T-helper 2 cell treated with Interferon-gamma antibody and Interleukin-4, amounts not matched to agents 5 μg/mL and 100 μg/mL, for 36 hours (primary cell): ENCODE results near the gene ENTPD6.

Experiments
- DNase-seq: peaks from one replicate; pipeline ENCODE4 v3.0.0; 2021; ENCODE audit warnings: low spot score
- H3K27ac Mint-ChIP-seq: one replicate; pipeline ENCODE4 v1.8.0; 2021; ENCODE audit warnings: mild to moderate bottlenecking, mixed read lengths
- H3K27me3 Mint-ChIP-seq: one replicate; pipeline ENCODE4 v1.8.0; 2021; ENCODE audit warnings: low read depth, mixed read lengths
- H3K36me3 Mint-ChIP-seq: one replicate; pipeline ENCODE4 v1.8.0; 2021; ENCODE audit warnings: low read depth, mixed read lengths
- H3K4me1 Mint-ChIP-seq: one replicate; pipeline ENCODE4 v1.8.0; 2021; ENCODE audit warnings: low read depth, mixed read lengths
- H3K4me3 Mint-ChIP-seq: one replicate; pipeline ENCODE4 v1.8.0; 2022; ENCODE audit warnings: mild to moderate bottlenecking, moderate library complexity, mixed read lengths
- H3K9me3 Mint-ChIP-seq: one replicate; pipeline ENCODE4 v1.8.0; 2021; ENCODE audit warnings: mixed read lengths

Gene ENTPD6

DNA sequence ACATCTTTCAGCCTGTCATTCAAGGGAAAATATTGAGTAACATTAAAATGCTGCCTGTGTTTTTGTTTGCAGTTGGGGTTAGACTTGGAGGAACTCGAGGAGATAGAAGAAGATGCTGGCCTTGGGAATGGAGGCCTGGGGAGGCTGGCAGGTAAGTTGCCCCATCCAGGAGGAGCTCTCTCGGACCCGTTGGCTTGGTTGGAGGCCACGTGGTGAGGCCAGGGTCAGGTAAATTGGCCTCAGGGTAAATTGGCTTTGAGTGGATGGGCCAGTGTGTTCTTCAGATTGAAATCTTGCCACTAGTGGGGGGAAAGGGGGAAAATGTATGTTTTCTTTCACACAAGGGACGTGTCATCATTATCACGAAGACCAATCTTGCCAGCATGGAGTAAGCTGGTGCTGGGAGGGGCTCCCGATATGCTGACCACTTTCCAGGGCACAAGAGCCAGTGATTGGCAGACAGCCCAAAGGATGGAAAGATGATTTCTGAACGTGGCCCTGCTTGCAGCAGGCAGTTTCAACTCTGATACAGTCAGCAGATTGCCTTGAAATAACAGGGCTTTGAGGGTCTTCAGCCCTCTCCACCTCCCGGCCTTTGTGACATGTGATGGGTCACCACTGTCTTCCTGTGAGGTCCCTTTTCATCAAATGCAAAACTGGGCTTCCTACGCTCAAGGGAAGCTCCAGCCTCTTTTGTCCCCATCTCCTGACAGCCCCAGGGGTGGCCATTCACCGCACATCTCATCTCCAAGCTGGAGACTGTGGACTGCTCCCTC, 73.7 kb downstream of the ENTPD6 start:
- no peaks in the 10 kb centered on the region for H3K4me1 Mint-ChIP-seq
- no peak overlapping the region for H3K27ac Mint-ChIP-seq
- no peak overlapping the region for H3K4me3 Mint-ChIP-seq
- no peak for DNase-seq
- H3K9me3 Mint-ChIP-seq = no peaks in the 10 kb centered on the region
- no peaks in the 10 kb centered on the region for H3K27me3 Mint-ChIP-seq
- H3K36me3 Mint-ChIP-seq = no peaks in the 10 kb centered on the region

DNA sequence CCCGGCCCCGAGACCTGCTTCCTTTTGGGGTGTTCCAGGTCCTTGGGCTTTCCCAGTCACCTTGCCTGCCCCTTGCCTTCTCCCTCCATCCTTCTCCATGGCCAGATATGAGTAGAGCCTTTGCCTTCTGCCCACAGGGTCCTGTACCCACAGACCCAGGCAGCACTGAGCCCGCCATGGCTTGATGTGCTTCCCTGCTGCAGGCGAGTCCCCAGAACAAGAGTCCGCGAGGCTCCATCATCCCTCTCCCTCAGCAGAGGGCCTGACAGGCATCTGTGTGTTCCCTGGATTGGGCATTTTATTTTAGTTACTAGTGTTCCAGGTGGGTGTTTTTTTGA, 74.3 kb downstream of the ENTPD6 start:
- Mint-ChIP-seq H3K27ac (no peak overlapping the region), H3K27me3 (no peaks in the 10 kb centered on the region), H3K36me3 (no peaks in the 10 kb centered on the region), H3K4me1 (no peaks in the 10 kb centered on the region), H3K4me3 (no peak overlapping the region), H3K9me3 (no peaks in the 10 kb centered on the region)
- DNase-seq = no peak

DNA sequence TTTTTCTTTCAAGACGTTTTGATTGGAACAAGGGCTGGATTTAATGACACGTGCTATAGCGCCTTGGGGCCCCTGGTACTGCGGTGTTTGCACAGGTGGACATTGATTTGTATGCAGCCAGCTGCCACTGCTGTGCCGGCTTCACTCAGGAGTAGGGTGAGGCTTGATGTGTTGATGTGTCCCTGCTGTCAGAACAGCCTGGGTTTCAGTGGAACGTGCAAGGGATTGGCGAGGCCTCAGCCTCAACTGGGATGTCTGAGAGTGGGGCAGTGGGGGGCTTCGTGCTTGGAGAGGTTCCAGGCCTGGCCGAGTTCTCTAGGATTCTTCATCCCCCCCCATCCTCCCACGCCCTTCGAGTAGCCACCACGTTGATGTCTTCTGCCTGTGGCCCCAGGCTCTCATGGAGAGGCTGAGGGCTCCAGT, 75.3 kb downstream of the ENTPD6 start:
- Mint-ChIP-seq H3K4me3 (no peak overlapping the region), H3K4me1 (no peaks in the 10 kb centered on the region), H3K27ac (no peak overlapping the region), H3K27me3 (no peaks in the 10 kb centered on the region), H3K9me3 (no peaks in the 10 kb centered on the region), H3K36me3 (no peaks in the 10 kb centered on the region)
- no peak for DNase-seq

DNA sequence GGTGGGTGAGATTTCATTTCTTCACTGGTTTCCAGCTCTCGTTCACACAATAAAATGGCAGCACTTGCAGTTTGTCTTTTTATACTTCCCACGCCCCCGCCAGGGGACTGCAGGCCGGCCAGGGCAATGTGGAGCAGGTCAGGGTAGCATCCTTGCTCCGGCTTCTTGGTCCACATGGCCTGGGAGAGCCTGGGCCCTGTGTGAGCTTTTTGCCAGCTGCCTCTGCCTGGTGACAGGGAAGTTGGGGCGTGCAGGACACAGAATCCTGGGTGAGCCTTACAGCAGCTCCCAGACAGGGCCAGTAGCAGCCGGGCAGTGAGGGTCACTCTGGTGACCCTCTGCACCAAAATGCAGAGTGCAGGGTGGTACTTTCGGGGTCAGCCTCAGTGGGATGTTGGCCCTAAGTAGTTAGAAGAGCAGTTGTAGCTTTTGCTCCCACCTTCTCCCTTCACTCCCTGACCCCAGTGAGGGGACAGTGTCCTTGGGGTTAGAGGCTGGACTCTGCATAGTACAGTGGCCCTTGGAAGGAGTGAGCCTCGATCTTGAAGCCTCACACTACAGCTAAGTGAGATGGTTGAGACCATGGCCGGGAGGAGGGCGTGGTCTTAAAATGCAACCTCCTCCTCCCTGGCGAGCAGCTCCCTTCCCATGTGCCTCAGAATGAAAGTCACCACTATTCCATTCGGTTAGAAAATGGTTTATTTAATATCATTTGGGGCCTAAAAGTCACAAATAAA, 76.1 kb downstream of the ENTPD6 start:
- Mint-ChIP-seq H3K27ac (no peak overlapping the region), H3K36me3 (no peaks in the 10 kb centered on the region)

DNA sequence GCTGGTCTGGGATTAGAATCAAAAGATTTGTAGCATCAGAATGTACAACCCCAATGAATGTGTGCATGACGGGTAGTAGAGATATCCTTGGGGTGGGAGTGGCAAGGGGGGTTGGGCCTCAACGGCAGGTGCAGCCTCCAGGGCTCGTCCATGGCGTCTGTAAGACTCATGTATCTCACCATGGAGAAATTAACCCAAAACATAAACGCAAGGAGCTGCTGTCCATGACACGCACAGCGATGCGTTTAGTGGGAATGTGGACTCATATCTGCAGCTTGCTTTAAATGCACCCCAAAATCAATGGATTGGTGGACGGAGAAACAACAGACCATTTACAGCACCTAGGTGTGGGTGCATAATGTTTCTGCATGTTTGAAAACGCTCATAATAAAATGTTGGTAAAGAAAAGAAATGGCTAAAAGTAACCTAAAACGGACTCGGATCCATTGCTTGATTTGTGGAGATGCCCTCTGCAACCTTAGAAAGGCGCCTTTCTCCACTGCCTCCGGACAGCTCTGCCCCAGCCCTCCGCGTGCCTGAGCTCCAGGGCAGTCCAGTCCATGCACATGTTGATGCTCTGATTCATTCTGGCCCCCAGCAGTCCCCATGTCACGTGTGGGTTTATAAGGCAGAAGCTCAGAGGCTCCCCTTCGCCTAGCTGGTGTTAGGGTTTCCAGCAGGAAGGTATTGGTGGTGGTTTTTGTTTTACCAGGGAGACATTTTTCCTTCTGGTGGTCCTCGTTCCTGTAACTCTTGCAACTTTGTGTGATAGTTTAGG, 76.9 kb downstream of the ENTPD6 start:
- Mint-ChIP-seq H3K27me3 (no peaks in the 10 kb centered on the region), H3K36me3 (peaks cover 2% of the 10 kb centered on the region), H3K4me3 (no peak overlapping the region), H3K4me1 (no peaks in the 10 kb centered on the region), H3K27ac (no peak overlapping the region), H3K9me3 (no peaks in the 10 kb centered on the region)
- no peak for DNase-seq

More for the DNA sequence above, 76.1 kb downstream of the ENTPD6 start:
- no peaks in the 10 kb centered on the region for H3K27me3 Mint-ChIP-seq
- no peaks in the 10 kb centered on the region for H3K4me1 Mint-ChIP-seq
- H3K9me3 Mint-ChIP-seq = no peaks in the 10 kb centered on the region
- no peak for DNase-seq
- H3K4me3 Mint-ChIP-seq = no peak overlapping the region

DNA sequence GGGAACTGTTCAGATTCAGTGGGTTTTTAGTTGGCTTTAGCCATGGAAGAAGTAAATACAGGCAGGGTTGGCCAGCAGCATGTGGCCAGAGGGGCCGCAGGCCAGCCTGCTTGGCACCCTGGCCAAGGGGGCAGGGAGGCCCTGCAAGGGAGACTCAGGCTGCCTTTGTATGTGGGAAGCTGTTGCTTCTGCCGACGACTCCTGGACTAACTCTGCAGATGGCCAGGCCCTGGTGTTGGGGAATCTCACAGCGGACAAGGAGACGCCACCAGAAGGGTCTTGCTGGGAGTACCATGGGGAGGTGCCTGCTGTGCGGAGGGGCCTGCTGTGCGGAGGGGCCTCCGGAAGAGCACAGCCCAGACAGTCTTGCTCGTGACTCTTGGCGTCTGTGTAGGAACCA, 77.5 kb downstream of the ENTPD6 start:
- no peak overlapping the region for H3K4me3 Mint-ChIP-seq
- no peak overlapping the region for H3K27ac Mint-ChIP-seq
- no peak for DNase-seq
- peaks cover 2% of the 10 kb centered on the region for H3K36me3 Mint-ChIP-seq
- no peaks in the 10 kb centered on the region for H3K4me1 Mint-ChIP-seq
- H3K9me3 Mint-ChIP-seq = no peaks in the 10 kb centered on the region
- no peaks in the 10 kb centered on the region for H3K27me3 Mint-ChIP-seq

DNA sequence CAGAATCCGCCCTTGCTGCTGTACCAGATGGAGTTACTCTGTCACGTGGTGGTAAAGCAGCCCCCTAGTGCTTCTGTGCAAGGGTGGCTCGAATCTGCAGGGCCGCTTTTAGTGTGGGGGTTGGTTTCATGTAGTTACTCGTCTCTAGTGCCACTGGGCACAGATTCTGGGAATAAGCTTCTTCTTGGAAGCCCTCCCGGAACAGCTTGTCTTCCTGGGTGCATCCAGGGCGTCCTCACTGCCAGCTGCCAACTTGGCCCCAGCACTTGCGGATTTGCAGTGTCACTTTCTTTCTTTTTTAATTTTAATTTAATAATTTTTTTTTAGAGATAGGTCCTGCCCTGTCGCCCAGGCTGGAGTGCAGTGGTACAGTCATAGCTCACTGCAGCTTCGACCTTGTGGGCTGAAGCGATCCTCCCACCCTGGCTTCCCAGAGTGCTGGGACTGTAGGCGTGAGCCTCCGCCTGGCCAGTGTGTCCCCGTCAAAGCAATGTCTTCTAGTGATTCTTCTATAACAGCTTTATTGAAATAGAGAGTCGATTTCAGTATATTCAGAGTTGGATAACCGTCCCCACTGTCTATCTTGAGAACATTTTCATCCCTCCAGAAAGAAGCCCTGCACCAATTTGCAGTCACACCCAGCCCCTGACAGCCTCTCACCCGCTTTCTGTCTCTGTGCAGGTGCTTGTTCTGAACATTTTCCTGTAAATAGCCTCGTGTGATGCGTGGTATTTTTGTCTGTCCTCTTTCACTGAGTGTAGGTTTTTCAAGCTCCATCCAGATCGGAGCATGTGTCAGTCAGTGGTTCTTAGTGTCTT, 78.2 kb downstream of the ENTPD6 start:
- no peak overlapping the region for H3K4me3 Mint-ChIP-seq
- H3K4me1 Mint-ChIP-seq = no peaks in the 10 kb centered on the region
- no peaks in the 10 kb centered on the region for H3K27me3 Mint-ChIP-seq
- no peaks in the 10 kb centered on the region for H3K9me3 Mint-ChIP-seq
- H3K36me3 Mint-ChIP-seq = peaks cover 2% of the 10 kb centered on the region
- DNase-seq = no peak
- H3K27ac Mint-ChIP-seq = no peak overlapping the region

DNA sequence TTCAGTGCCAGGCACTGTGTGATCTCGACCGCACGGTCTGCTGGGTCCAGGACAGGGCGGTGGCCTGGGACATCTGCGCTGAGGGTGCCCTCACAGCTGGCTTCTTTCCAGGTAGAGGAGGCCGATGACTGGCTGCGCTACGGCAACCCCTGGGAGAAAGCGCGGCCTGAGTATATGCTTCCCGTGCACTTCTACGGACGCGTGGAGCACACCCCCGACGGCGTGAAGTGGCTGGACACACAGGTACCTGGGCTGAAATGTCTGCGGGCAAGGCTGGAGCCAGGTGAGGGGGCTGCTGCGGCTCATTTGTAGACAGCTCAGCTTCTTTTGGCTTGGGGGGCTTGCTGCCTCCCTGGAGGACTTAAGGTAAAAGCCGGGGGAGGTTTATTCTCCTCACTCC, 79.0 kb downstream of the ENTPD6 start:
- no peaks in the 10 kb centered on the region for H3K4me1 Mint-ChIP-seq
- no peaks in the 10 kb centered on the region for H3K27me3 Mint-ChIP-seq
- no peak overlapping the region for H3K27ac Mint-ChIP-seq
- H3K36me3 Mint-ChIP-seq = peaks cover 2% of the 10 kb centered on the region
- H3K9me3 Mint-ChIP-seq = no peaks in the 10 kb centered on the region
- DNase-seq = no peak
- no peak overlapping the region for H3K4me3 Mint-ChIP-seq

DNA sequence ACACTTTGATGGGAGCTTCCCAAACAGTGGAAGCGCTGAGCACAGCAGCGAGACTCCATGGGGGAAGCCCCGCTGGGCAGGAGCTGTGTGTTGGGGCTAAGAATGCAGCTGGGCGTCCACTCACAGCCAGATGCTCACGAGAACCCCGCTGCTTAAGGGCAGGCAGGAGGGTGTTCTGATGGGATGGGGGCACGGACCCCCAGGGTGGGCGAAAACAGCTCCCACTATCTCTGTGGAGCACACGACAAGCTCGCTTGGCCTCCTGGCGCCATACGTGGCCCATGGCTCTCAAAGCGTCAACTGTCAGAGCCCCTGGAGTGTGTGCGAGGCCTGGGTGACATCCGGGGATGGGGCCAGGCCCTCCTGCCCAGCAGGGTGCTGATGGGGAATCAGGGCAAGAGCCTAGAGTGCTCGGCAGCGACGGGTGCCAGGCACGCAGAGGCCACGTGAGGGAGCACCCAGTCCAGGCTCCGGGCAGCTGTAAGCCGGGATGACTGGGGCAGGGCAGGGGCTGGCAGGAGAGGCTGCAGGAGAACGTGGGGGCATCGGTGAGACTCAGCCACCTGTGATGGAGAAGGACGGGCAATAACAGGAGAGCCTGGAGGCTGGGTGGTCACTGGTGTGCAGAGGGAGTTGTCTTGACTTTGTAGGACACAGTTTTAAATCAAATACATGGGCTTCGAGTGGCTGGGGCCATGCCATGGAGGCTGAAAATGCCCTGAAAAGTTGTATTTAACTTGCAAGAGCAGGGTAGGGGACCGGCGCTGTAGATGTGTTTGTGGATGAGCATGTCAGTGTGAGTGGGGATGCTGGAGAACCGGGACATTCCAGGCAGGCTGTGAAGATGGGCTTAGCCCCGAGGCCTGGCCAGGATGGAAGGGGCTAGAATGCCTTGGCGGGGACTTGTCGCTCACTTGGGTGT, 79.6 kb downstream of the ENTPD6 start:
- Mint-ChIP-seq H3K27me3 (no peaks in the 10 kb centered on the region), H3K27ac (no peak overlapping the region), H3K36me3 (peaks cover 2% of the 10 kb centered on the region), H3K4me1 (no peaks in the 10 kb centered on the region), H3K4me3 (no peak overlapping the region), H3K9me3 (no peaks in the 10 kb centered on the region)
- DNase-seq = no peak

DNA sequence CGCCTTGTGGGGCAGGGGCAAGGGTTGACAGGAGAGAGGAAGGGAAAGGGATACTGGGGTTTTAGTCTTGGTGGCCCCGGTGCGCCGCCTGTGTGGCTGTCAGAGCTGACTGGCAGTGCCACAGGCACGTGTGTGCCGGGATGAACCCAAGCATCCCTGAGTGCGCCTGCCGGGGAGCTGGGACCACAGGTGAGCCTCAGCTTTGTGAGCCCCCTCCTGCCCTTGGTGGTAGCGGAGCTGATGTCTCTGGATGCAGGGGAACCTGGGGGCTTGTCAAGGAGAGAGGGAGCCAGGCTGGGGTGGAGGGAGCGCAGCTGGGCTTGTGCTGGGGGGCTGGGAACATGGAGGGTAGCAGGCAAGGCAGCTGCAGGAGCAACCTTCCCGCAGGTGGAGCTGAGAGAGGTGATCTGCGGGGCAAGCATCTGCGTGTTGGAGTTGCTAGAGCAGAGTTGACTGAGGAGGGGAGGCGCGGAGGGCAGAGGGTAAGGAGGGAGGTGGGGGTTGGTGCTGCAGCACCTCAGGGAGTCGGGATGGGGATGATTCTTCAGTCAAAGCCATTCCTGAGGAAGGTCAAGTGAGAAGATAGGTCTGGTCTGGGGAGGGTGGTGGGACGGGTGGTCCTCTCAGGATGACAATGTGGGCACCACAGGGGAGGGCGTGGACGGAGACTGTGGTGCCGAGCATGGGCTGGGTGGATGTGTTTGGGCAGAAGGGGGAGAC, 80.5 kb downstream of the ENTPD6 start:
- Mint-ChIP-seq H3K27ac (no peak overlapping the region), H3K4me3 (no peak overlapping the region), H3K27me3 (no peaks in the 10 kb centered on the region), H3K36me3 (peaks cover 2% of the 10 kb centered on the region), H3K9me3 (no peaks in the 10 kb centered on the region), H3K4me1 (no peaks in the 10 kb centered on the region)
- DNase-seq = no peak
